Panc1 (cell line): ENCODE results near the gene ANKH. TPM values are rescaled to one million over a fixed set of nuclear protein-coding genes. Genes with fewer than 3 reads are reported as not detected.

Experiments
- ATAC-seq: fragments of 200-7000 bp; cut with Tn5 transposase; 2 replicates; pipeline ENCODE4 v1.9.1; 2020; ENCODE audit warnings: mild to moderate bottlenecking, moderate library complexity
- BruUV-seq: library from RNA; stranded (reverse); fragments of 400-500 nt; replicated peaks from 2 replicates; lab custom pipeline; 2021; lab: Mats Ljungman, UMichigan
- CTCF ChIA-PET: fragments of 300-600 bp; sonication (Branson Sonifier 250); formaldehyde crosslinking; loops from one replicate; lab custom pipeline; 2022; ENCODE audit warnings: antibody characterized with exemption; lab: Charles Lee
- POLR2A ChIA-PET: fragments of 300-600 bp; sonication (Branson Sonifier 250); formaldehyde crosslinking; loops from one replicate; lab custom pipeline; 2022; ENCODE audit warnings: antibody characterized with exemption; lab: Charles Lee
- DNase-seq: peaks from one replicate; pipeline ENCODE4 v3.0.0-alpha.2; 2010; ENCODE audit warnings: low read depth, low spot score
- H3K27ac ChIP-seq: 2 replicates; pipeline ENCODE4 v1.5.1; 2011; ENCODE audit warnings: mild to moderate bottlenecking, low read length, inconsistent platforms
- H3K27me3 ChIP-seq: fragments of 200-500 bp; sonication (Bioruptor generic); 2 replicates; pipeline ENCODE4 v1.6.0; 2014; ENCODE audit warnings: low read length, inconsistent platforms; ENCODE audit not compliant: control insufficient read depth, insufficient read depth
- H3K36me3 ChIP-seq: fragments of 200-500 bp; sonication (Bioruptor generic); 2 replicates; pipeline ENCODE4 v1.5.1; 2014; ENCODE audit warnings: inconsistent platforms, mild to moderate bottlenecking, low read length, moderate library complexity; ENCODE audit not compliant: control insufficient read depth, insufficient read depth
- H3K4me1 ChIP-seq: 2 replicates; pipeline ENCODE4 v1.5.1; 2011; ENCODE audit warnings: inconsistent platforms, mild to moderate bottlenecking, low read length, moderate library complexity; ENCODE audit not compliant: control insufficient read depth, insufficient read depth
- H3K4me3 ChIP-seq, 2 experiments: 2 replicates each; pipeline ENCODE4 v1.5.1; 2011 to 2012; ENCODE audit warnings: low read depth in 2 of 2, low read length in 2 of 2, mild to moderate bottlenecking in 2 of 2, inconsistent platforms in 1 of 2, moderate library complexity in 1 of 2
- H3K9me3 ChIP-seq: fragments of 200-500 bp; sonication (Bioruptor generic); 2 replicates; pipeline ENCODE4 v1.5.1; 2014; ENCODE audit warnings: low read depth, mild to moderate bottlenecking, inconsistent platforms, low read length, moderate library complexity; ENCODE audit not compliant: control insufficient read depth, insufficient read depth
- POLR2AphosphoS5 ChIP-seq: IDR thresholded peaks from 2 replicates; pipeline ENCODE4 v1.6.1; 2012; ENCODE audit warnings: mild to moderate bottlenecking, low read depth, low read length, moderate library complexity
- SIN3A ChIP-seq: IDR thresholded peaks from 2 replicates; pipeline ENCODE4 v1.6.1; 2012; ENCODE audit warnings: low read depth, mild to moderate bottlenecking, low read length, moderate library complexity, borderline replicate concordance; ENCODE audit not compliant: insufficient read depth
- TCF7L2 ChIP-seq: IDR thresholded peaks from 2 replicates; pipeline ENCODE4 v1.6.1; 2011; ENCODE audit warnings: mild to moderate bottlenecking, low read depth, low read length, inconsistent platforms
- in situ Hi-C: cut with HindIII; loops from 2 replicates; pipeline ENCODE4 v1.10.0; 2016; ENCODE audit warnings: low sequenced_read_pairs, low pct_unique_long_range_greater_than_20kb
- intact Hi-C: fragments of 100-400 bp; cut with micrococcal nuclease; formaldehyde crosslinking; loops from one replicate; pipeline ENCODE4 v1.10.0; 2022; ENCODE audit not compliant: unreplicated experiment
- total RNA-seq: library from RNA; stranded (reverse); gene quantifications from one replicate; pipeline ENCODE4 v1.2.1, GENCODE V29; 2021; ENCODE audit not compliant: unreplicated experiment
- TF ChIP-seq, protein P1 (sequence below): fragments of 450-650 bp; IDR thresholded peaks from 2 replicates; pipeline ENCODE4 v1.5.1; 2017; ENCODE audit warnings: mild to moderate bottlenecking
- TF ChIP-seq, protein P2 (sequence below), 2 experiments: IDR thresholded peaks; 2 replicates each; pipeline ENCODE4 v1.6.1; 2011 to 2012; ENCODE audit warnings: low read depth in 2 of 2, control low read depth in 1 of 2, low read length in 1 of 2, mild to moderate bottlenecking in 1 of 2, moderate library complexity in 1 of 2; ENCODE audit not compliant: insufficient read depth in 1 of 2

The ANKH gene
- total RNA-seq, 1 experiment from 2014 or later = 11.2 TPM

DNA sequence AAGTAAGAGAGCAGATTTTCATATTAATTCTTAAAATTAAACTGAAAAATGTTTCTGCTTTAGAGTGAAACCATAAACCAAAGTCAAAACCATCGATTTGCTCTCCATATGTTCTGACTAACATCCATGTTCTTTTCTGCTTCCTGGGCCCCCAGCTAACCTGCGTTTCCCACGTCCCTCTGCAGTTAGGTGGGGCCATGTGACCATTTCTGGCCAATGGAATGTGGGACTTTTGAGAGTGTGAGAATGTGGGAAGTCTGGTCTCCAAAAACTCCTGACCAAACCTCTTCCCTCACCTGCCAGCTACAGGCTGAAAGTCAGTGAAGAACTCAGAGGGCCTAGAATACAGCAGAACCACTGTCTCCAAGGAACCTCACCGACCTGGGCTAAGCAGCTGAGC, 44.9 kb downstream of the ANKH start:
- ATAC-seq (no peak), DNase-seq (no peak)
- ChIA-PET POLR2A (no interaction called here), CTCF (no interaction called here)
- Histone ChIP-seq H3K4me1 (no peaks in the 10 kb centered on the region), H3K36me3 (no peaks in the 10 kb centered on the region), H3K9me3 (no peaks in the 10 kb centered on the region), H3K27ac (no peak overlapping the region), H3K27me3 (no peaks in the 10 kb centered on the region), H3K4me3 (no peak overlapping the region)
- intact Hi-C loops (no loop called here), in situ Hi-C loops (no loop called here)
- BruUV-seq = no TSS peak
- no peak for TF ChIP-seq TCF7L2
- TF ChIP-seq SIN3A = no peak
- TF ChIP-seq, protein P1, sequence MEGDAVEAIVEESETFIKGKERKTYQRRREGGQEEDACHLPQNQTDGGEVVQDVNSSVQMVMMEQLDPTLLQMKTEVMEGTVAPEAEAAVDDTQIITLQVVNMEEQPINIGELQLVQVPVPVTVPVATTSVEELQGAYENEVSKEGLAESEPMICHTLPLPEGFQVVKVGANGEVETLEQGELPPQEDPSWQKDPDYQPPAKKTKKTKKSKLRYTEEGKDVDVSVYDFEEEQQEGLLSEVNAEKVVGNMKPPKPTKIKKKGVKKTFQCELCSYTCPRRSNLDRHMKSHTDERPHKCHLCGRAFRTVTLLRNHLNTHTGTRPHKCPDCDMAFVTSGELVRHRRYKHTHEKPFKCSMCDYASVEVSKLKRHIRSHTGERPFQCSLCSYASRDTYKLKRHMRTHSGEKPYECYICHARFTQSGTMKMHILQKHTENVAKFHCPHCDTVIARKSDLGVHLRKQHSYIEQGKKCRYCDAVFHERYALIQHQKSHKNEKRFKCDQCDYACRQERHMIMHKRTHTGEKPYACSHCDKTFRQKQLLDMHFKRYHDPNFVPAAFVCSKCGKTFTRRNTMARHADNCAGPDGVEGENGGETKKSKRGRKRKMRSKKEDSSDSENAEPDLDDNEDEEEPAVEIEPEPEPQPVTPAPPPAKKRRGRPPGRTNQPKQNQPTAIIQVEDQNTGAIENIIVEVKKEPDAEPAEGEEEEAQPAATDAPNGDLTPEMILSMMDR = no peak
- TF ChIP-seq POLR2AphosphoS5 = no peak
- TF ChIP-seq, protein P2, sequence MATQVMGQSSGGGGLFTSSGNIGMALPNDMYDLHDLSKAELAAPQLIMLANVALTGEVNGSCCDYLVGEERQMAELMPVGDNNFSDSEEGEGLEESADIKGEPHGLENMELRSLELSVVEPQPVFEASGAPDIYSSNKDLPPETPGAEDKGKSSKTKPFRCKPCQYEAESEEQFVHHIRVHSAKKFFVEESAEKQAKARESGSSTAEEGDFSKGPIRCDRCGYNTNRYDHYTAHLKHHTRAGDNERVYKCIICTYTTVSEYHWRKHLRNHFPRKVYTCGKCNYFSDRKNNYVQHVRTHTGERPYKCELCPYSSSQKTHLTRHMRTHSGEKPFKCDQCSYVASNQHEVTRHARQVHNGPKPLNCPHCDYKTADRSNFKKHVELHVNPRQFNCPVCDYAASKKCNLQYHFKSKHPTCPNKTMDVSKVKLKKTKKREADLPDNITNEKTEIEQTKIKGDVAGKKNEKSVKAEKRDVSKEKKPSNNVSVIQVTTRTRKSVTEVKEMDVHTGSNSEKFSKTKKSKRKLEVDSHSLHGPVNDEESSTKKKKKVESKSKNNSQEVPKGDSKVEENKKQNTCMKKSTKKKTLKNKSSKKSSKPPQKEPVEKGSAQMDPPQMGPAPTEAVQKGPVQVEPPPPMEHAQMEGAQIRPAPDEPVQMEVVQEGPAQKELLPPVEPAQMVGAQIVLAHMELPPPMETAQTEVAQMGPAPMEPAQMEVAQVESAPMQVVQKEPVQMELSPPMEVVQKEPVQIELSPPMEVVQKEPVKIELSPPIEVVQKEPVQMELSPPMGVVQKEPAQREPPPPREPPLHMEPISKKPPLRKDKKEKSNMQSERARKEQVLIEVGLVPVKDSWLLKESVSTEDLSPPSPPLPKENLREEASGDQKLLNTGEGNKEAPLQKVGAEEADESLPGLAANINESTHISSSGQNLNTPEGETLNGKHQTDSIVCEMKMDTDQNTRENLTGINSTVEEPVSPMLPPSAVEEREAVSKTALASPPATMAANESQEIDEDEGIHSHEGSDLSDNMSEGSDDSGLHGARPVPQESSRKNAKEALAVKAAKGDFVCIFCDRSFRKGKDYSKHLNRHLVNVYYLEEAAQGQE (IDR thresholded peaks at IDR 0.05; ENCODE audit: insufficient read depth in 1 of 2, low read depth in 2 of 2, low read length in 1 of 2) = no peak

DNA sequence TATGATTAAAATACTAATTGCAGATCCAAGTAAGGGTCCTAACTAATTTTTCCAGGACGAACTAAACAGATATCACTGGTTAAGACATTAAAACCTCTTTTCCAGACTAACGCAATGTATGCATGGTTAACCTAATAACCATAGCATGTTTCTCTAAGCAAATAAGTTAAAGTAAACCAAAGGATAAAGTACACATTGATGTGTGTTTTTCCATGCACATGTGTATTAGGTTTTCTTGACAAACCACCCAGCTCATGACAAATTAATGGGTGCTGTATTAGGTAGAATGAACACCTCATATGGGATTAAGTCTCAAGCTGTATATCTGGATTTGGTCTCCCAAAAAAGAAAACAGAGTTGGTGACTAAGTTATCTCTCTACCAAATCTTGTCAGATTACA, 45.6 kb downstream of the ANKH start:
- no peak for DNase-seq
- ChIA-PET POLR2A (no interaction called here), CTCF (no interaction called here)
- no peak for ATAC-seq
- H3K9me3 ChIP-seq = no peaks in the 10 kb centered on the region
- no peak overlapping the region for H3K4me3 ChIP-seq
- in situ Hi-C loops = no loop called here
- BruUV-seq = no TSS peak
- H3K27ac ChIP-seq = no peak overlapping the region
- no peaks in the 10 kb centered on the region for H3K36me3 ChIP-seq
- H3K27me3 ChIP-seq = no peaks in the 10 kb centered on the region
- TF ChIP-seq, protein P2 (IDR thresholded peaks at IDR 0.05; ENCODE audit: insufficient read depth in 1 of 2, low read depth in 2 of 2, low read length in 1 of 2) = no peak
- TF ChIP-seq, protein P1 = no peak
- TF ChIP-seq POLR2AphosphoS5 (no peak), SIN3A (no peak), TCF7L2 (no peak)
- H3K4me1 ChIP-seq = no peaks in the 10 kb centered on the region
- intact Hi-C loops = no loop called here
